Measurements from ENCODE around the gene BAHCC1.

BAHCC1 gene

GRCh38 chr17:81454473-81454872 lies 59.2 kb downstream of the BAHCC1 start:
- DNase-seq (ENCODE audit: low spot score): no peak
- no peak for TF ChIP-seq CTCF (IDR thresholded peaks at IDR 0.05; ENCODE audit: extremely low read depth, insufficient read depth, missing control alignments)
- in situ Hi-C loops (cut with MboI; ENCODE audit: low pct_unique_long_range_greater_than_20kb, low sequenced_read_pairs, unreplicated experiment): no loop called here

- in situ Hi-C loops (cut with MboI; ENCODE audit: low pct_unique_long_range_greater_than_20kb, low sequenced_read_pairs, unreplicated experiment): no loop called here
- TF ChIP-seq CTCF (IDR thresholded peaks at IDR 0.05; ENCODE audit: extremely low read depth, insufficient read depth, missing control alignments): no peak
- DNase-seq (ENCODE audit: low spot score): no peak
Observed at GRCh38 chr17:81455387-81455786, 60.1 kb downstream of the BAHCC1 start.

GRCh38 chr17:81456091-81456490 lies 60.8 kb downstream of the BAHCC1 start:
- in situ Hi-C loops (cut with MboI; ENCODE audit: low pct_unique_long_range_greater_than_20kb, low sequenced_read_pairs, unreplicated experiment): no loop called here
- no peak for DNase-seq (ENCODE audit: low spot score)

GRCh38 chr17:81456798-81457197 lies 61.5 kb downstream of the BAHCC1 start:
- DNase-seq (ENCODE audit: low spot score): no peak
- in situ Hi-C loops (cut with MboI; ENCODE audit: low pct_unique_long_range_greater_than_20kb, low sequenced_read_pairs, unreplicated experiment): no loop called here
- no peak for TF ChIP-seq CTCF (IDR thresholded peaks at IDR 0.05; ENCODE audit: extremely low read depth, insufficient read depth, missing control alignments)

More at GRCh38 chr17:81456091-81456490, 60.8 kb downstream of the BAHCC1 start:
- TF ChIP-seq CTCF (IDR thresholded peaks at IDR 0.05; ENCODE audit: extremely low read depth, insufficient read depth, missing control alignments): no peak

- DNase-seq (ENCODE audit: low spot score): no peak
- in situ Hi-C loops (cut with MboI; ENCODE audit: low pct_unique_long_range_greater_than_20kb, low sequenced_read_pairs, unreplicated experiment): no loop called here
- TF ChIP-seq CTCF (IDR thresholded peaks at IDR 0.05; ENCODE audit: extremely low read depth, insufficient read depth, missing control alignments): no peak
Observed at GRCh38 chr17:81457401-81457800, 62.1 kb downstream of the BAHCC1 start.

GRCh38 chr17:81457917-81458555 lies 62.8 kb downstream of the BAHCC1 start:
- no peak for DNase-seq (ENCODE audit: low spot score)
- no peak for TF ChIP-seq CTCF (IDR thresholded peaks at IDR 0.05; ENCODE audit: extremely low read depth, insufficient read depth, missing control alignments)
- in situ Hi-C loops (cut with MboI; ENCODE audit: low pct_unique_long_range_greater_than_20kb, low sequenced_read_pairs, unreplicated experiment): no loop called here

Data from GM13977 (cell line).